Activated T-cell treated with anti-CD3 and anti-CD28 coated beads, Interleukin-2, amount 50 U/mL, for 1 hour (primary cell): ENCODE measurements around the gene SYNDIG1.
"Not testable (repeated sequence)": the region's sequence is repeated elsewhere in the genome, so short reads cannot be mapped to it uniquely, and the experiment has no call there.

Experiments used
- DNase-seq: peaks from one replicate; pipeline ENCODE4 v3.0.0-alpha.2; 2020

SYNDIG1 gene

DNA sequence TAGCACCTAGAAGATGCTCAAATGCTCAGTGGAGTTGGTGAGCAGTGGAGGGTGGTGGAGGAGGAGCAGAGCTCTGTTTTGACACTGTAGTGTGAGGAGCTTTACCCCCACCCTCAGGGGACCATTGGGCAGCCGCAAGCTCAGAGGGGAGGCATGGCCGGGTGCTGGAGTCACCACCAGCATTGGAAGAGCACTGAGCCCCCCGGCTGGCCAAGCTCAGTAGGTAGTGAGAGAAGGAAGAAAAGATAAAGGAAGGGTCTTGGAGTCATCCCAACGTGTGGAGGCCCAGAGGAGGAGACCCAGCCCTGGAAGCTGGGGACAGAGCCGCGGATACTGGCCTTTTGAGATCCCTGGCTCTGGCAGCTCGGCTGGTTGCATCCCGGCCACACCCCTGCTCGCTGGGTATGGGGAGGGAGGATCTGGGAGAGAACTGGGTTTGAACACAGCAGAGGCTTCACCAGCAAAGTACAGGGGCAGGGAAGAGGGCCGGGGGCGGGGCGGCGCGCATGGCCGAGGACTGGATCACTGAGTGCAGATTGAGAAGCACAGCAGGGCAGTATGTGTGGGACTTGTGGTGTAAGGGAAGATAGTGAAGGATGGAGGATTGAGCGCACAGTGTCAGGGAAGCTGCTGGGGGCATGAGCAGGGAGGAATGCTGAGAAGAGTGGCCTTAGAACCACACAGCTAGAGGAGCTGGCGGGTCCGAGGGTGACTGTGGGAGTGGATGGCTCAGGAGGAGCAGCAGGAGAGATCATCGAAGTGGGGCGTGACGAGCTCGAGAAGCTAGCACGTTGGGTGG lies 24.4 kb downstream of the SYNDIG1 start:
- no peak for DNase-seq

DNA sequence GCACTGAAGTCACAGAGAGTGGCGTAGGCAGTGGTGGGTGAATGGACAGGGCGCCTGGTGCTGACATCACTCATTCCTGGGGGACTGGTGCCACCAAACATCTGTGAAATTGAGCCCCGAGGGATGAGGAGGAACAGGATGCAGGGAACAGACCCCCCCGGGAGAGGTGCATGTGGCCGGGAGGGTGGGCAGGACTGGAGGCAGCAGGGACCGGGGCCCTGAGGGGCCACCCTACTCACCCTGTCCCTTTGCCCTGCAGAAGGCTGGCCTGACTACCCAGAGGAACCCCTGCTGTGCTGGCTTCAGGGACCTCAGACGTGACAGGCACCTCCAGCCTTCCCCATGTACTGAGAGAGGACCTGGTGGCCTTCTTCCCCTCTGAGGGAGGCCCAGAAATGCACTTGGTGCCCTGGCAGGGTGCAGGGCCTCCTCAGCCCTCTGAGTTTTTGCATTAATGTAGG lies 25.1 kb downstream of the SYNDIG1 start:
- no peak for DNase-seq

DNA sequence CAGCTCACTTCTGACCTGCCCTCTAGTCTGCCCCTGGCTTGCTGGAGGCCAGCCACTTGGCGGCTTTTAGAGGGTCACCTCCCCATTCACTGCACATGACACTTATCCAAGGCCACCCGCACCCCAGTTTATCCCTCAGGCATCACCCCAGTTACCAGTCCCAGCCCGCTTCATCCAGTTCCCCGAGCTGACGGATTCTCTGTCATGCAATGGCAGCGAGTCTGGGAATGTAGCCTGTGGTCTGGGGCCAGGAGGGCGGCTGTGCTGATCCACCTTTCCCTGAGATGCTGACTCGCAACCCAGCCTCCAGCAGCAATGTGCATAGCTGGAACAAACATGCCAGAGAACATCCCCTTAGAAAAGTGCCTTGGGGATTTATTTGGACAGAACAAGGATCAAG lies 25.8 kb downstream of the SYNDIG1 start:
- DNase-seq, result no peak

DNA sequence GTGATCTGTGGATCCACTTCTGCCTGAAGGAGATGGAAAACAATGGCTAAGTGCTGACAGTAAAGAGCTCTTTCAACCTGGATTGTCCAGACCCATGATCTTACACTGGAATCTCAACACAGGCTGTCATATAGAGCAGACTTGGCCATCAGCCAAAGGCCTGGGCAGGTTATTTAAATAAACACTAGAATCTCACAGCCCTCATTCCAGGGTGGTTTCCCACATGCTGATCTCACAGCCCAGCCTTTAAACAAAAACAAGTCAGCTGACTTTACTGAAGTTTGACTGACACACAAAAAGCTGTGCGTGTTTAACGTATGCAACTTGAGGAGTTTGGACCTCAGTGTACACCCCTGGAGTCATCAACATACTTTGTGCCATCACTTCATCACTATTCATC lies 28.4 kb downstream of the SYNDIG1 start:
- DNase-seq, result no peak

DNA sequence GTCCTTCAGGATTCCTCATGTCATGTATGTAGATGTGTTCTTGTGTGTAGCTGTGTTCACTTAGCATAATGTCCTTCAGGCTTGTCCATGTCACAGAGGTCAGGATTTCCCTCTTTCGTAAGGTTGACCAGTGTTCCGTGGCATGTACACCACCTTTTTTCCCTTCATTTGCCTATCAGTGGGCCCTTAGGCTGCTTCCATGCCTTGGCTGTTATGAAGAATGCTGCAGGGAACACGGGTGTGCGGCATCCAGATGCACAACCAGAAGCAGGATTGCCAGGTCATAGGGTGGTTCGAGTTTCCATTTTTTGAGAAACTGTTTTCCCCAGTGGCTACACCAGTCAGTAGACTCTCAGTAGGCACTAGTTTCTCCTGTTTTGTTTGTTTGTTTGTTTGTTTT lies 29.2 kb downstream of the SYNDIG1 start:
- no peak for DNase-seq

DNA sequence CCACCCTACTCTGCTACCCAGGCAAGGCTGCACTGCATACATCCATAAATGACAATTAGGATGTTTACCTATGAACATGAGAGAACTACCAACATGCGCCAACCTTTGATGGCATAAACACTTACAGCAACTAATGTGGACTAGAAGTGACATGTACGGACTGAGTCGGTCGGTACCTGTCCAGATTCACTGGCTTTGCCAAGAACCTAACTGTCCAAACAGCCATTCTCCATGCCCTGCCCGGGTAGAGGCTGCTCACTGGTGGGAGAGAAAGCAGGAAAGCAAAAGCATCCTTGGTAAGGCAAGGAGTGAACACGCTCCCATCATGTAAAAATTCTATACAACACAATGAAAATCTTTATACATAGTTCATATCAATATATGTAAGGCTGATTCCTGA lies 30.0 kb downstream of the SYNDIG1 start:
- no peak for DNase-seq

DNA sequence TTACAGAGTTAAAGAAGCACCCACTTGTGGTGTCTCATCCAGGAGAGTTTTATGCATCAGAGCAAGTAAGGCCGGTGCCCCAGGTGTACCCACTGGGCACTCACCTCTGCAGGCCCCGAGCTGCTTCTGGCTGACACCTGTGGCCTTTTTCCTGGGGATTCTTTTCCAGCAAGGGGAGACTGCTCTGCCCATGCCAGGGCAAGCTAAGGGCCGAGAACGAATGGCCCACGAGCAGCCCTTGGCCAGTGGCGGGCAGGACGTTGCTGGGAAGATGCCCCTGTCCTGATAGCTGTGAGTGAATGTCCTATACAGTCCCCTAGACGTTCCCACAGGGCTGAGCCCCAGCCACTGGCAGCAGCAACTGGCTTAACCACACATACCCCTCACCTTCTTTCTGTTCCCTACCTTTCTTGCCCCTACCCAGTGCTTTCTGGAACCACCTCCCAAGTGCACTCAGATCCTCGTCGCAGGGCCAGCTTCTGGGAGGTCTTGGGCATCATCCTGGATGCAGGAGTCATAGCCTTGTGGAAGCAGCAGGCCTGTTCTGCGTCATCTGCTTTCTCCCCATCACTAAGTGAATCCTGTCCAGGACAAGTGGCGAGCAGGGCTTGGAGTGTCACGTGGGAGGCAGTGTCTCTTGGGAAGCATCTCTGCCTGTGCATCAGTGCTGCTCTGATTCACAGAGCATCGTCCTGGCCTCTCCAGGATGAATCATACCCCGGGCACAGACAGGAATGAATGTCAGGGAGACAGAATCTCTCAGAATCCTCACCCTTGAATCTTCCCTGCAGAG lies 32.5 kb downstream of the SYNDIG1 start:
- DNase-seq, result no peak

DNA sequence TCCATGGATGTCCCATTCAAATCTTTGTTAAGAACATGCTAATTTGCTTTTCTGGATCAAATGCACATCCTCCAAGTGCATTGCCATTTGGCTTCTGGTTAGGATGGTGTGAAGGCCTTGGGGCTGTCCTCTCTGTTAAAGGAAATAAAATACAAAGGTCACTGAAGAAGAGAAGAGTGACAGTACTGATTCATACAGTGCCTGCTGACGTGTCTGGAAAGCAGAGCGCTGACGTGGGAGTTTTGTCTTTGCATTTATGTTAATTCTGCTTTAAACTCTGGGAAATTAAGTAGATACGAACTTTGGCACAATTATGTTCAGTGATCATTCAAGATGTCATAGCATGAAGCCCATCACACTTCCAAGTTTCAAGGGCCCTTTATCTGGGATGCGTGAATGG lies 33.2 kb downstream of the SYNDIG1 start:
- DNase-seq, result no peak

DNA sequence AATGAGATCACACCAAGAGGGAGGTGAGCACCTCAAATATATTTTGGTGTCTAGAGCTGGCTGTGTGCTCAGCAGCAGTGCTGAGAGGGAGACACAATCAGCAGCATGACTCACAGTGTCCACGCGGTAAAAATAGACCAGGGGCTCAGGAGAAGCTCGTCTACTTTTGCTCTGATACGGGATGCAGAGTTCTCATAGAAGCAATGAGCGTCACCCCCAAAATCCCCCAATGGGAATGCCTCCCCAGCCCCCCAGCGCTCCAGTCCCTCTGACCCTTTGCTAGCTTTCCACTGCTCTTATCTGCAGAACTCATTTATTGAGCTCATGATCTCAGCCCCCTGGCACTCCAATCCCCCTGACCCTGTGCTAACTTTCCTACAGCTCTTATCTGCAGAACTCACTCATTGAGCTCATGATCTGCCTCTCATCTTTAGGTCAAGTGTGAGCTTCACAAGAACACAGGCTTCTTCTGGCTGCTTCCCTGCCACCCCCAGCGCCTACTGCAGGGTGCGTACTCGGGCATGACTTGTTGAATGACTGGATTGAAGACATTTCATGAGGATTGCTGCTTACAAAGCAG lies 34.0 kb downstream of the SYNDIG1 start:
- no peak for DNase-seq

DNA sequence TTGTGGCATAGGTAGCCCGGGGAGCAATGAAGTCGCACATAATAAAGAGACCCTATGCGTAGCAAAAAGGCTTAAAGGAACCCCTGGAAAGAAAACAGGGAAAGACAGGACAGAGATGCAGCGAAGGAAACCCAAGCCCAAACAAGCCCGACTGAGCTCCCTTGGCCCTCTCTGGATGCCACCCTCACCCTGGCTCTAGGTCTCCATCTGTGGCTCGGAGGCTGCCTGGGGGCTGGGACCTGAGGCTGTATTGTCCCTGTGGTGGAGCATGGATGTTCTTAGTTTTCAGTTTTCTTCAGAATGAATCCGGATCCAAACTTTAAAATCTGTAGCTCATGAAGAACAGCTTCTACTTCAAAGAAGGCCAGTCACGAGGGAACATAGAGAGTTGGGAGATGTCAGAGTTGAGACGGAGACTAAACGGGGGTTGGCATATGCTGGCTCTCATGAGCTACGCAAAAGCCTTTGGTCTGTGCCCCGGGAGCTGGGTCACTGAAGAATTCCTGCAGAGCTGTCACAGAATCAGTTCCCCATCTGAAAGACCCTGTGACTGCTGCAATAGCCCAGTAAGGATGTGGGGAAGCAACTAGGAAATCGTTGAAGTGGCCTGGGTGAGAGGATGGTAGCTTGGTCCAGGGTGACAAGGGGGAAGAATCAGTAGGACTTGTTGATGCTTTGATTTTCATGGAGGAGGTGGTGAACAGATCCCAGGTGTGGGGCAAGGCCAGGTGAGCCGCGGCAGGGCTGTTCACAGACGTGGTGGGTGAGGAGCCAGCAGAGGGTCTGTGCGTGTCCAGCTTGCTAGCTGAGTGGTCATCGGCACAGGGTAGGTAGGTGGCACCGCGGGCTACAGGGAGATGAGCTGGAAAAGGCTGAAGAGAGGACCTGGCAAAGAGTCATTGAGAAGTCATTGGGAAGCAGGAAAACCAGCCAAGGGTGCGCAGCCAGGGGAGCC lies 35.2 kb downstream of the SYNDIG1 start:
- no peak for DNase-seq

DNA sequence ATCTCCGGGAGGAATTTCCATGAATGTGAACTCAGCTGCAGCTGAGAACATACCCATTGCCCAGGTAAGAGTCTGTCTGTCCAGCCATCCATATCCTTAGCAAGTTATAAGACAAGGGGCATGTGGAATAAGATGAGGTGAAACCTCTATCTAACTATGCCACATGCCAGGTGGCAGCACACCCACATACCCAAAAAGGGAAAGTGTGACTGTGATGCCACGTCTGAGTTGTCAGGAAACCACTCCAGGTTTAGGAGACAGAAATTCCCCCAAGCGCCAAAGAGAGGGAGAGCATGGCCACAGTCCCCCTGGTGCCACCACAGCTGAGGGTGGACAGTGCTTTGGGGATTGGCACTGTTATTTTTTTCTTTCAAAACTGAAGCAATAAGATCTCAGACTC lies 36.7 kb downstream of the SYNDIG1 start:
- DNase-seq, result no peak

DNA sequence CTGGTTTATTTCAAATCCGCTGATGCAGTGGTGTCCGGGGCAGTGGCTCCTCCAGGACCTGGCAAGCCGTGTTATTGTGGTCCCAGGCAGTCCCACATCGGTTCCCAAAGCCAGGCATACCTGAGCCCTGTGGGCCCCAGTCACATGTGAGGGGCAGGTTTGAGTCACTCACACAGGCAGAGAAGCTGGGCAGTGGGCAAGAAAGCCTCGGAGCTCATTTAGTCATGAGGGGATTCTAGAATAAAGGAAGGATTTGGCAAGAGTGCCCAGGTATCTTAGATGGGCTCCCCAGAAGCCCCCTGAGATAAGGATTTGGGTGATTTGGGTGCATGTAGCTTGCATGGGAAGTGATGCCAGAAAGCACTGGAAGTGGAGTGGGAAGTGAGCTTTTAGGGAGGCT lies 37.3 kb downstream of the SYNDIG1 start:
- DNase-seq, result no peak

DNA sequence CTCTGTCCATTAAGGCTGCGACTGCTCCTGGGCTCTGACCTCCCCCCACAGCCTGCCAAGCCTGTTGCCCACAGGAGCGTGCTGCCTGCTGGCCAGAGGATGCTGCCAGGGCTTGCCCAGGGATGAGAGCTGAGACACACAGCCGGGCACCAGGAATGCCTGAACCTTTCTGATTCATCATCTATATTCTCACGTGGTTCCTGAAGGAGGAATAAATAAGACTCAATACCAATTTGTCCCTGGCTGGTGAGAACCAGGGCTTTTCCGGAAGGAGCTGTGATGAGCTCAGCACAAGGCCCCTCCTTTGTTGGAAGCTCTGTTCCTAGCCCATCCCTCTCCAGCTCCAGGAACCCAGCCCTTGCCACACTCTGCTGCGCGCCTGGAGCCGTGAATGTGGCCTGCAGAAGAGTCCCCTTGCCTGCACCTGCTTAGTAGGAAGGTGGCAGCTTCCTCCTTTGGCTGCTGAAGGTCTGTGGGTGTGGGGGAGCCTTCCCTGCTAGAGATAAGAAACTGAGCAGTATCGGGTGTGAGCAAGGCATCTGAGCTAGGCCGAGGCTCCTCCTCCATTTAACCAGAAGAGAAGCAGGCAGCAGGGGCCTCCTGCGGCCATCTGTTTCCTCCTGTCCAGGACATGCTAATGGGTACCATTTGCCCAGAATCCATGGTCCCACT lies 37.9 kb downstream of the SYNDIG1 start:
- no peak for DNase-seq

DNA sequence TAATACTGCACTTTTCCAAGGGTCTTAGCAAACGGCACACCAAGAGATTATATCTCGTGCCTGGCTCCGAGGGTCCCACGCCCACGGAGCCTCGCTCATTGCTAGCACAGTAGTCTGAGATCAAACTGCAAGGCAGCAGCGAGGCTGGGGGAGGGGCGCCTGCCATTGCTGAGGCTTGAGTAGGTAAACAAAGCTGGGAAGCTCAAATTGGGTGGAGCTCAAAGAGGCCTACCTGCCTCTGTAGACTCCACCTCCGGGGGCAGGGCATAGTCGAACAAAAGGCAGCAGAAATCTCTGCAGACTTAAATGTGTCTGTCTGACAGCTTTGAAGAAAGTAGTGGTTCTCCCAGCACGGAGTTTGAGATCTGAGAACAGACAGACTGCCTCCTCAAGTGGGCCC lies 43.0 kb downstream of the SYNDIG1 start:
- not testable (repeated sequence) for DNase-seq

DNA sequence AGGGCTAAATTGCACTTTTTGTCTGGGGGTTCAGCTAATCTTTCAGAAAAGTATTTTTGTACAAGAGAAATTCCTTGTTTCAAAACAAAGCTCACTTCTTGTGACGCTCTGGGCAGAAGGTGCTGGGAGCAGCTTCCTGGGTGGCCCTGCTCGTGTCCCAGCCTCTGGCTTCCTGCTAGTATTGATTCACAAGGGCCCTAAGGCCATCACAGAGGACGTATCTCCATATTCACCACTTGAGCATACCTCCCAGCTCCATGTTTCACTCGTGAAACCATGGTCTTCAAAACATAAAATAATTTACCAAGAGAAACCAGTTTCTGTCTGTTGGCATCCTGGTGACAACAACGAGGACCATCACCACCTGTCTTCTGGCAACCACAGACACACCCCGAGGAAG lies 49.1 kb downstream of the SYNDIG1 start:
- no peak for DNase-seq

DNA sequence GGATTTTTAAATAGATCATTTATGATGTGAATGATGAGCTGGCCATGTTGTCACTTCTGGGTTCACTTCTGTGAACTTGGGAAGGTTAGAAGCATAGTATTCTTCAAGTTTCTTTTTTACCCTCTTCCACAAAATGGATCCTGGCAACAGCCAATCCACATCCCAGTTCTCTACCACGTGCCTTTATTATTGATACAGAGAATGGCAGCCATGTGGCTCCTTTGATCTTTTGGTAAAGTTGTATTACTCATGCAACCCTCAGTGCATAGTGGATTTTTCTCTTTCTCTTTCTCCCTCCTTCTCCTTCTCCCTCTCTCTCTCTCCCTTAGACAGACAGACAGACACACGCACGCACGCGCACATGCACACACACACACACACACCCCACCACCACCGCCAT lies 50.0 kb downstream of the SYNDIG1 start:
- no peak for DNase-seq

DNA sequence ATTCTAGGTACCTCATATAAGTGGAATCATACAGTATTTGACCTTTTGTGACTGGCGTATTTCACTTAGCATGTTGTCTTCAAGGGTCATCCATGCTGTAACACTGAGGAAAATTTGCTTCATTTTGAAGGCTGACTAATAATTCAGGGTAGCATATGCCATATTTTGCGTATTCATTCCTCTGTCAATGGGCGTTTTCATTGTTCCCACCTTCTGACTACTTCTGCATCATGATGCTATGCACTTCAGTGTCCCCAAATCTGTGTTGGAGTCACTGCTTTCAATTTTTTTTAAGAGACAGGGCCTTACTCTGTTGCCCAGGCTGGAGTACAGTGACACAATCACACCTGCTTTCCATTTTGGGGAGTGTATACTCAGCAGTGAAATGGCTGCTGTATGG lies 51.6 kb downstream of the SYNDIG1 start:
- no peak for DNase-seq

DNA sequence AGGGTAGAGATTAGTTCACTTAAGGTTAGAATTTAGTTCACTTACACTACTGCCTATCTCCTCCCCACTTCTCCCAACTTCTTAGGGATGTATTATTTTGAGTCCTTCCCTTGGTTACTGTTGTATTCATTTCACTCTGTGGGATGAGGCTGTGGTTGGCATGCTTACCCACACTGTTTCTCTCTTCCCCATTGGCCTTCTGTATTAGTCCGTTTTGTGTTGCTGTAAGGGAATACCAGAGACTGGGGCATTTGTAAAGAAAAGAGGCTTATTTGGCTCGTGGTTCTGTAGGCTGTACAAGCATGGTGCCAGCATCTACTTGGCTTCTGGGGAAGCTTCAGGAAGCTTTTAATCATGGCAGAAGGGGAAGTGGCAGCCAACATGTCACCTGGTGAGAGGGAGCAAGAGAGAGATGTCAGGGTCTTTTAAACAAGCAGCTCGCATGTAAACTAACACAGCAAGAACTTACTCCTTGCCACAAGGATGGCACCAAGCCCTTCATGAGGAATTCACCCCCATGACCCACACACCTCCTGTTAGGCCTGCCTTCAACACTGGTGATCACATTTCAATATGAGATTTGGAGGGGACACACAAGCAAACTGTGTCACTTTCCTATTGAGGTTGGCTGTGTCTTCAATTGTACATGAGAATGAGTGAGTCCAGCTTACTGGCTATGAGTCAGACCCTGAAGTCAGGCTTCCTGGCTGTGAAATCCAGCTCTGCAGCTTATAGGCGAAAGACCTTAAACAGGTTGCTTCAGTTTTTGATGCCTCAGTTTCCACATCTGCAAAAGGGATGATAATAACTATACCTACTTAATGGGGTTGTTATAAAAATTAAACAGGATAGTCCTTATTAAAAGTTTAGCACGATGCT lies 53.3 kb downstream of the SYNDIG1 start:
- DNase-seq, result no peak

DNA sequence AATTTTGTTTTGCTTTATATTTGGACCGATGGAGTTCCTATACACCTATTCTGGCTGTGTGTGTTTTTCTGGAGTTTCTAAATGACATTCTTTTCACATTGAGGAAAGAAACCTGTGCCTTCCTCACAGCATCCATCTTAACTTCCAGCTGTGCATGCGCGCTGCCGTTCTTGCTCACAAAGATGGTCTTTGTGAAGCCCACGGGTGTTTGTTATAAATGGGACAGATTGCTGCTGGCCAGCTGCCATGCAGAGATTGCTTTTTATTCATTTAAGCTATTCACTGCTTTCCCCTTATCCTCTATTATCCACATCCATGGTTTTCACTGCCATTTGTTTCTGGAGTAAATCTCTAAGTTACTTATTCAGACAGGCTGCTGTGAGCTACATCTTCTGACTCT lies 54.2 kb downstream of the SYNDIG1 start:
- no peak for DNase-seq

DNA sequence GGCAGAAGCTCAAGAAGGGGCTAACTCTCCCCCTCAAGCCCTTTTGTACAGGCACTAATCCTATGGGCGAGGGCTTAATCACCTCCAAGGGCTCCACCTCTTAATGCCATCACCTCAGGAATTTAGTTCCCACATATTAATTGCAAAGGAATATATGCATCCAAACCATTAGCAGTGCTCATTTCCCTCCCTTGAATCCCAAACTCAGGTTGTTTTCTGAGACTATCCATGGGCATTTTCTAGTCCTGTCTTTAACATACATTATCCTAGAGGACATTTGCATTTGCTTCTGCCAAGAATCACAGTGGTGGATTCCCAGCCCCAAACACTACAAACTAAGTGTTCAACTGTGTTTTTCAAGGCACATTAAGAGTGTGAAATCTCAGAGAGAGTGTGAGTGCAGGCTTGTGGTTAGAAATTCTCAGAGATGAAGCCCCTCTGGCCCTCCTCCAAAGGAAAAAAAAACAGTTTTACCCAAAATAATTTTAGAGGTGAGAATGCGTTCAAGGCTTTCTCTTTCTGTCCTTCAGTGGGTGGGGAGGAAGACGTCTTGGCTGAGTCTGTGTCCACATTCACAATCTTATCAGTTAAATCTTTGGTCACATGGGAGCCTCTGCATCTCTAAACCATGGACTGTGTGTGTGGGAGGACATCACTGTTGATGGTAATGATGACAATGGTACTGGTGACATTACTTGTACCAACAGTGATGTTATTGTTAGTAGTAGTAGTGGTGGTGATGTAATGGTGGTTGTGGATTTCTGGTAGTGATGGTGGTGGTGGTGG lies 59.3 kb downstream of the SYNDIG1 start:
- DNase-seq, result no peak
